ENCODE data around the gene ESCO1.

Gene ESCO1

DNA sequence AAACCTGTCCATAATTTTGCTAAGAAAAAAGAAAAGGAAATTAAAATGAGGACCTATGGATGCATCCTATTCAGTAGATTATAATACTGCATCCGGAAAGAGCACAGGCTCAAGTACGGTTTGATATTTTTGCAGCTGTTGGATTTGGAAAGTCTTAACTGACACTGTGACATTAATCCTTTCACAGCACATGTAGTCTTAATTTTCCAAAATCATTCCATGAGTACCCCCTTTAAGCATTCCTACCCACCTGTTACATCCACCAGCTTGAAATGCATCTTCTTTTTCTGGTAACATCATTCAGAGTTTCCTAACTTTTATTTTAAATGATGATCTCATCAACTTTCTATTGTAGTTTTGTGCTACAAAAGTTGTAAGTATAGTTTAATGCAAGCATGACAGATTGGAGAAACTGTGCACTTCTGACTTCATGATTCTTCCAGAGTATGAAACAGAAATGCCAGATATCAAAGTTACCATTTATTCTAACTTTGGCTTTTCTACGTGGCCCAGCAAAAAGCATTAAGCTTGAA, 113.5 kb downstream of the ESCO1 start:
- H3K4me3 ChIP-seq (ENCODE audit: low read depth, low read length): no peak overlapping the region
- DNase-seq (ENCODE audit: low read depth): no peak
- no peak for TF ChIP-seq CTCF (IDR thresholded peaks at IDR 0.05; ENCODE audit: insufficient read depth, low read depth, low read length, missing control alignments)

- no peak overlapping the region for H3K4me3 ChIP-seq (ENCODE audit: low read depth, low read length)
- TF ChIP-seq CTCF (IDR thresholded peaks at IDR 0.05; ENCODE audit: insufficient read depth, low read depth, low read length, missing control alignments): no peak
- DNase-seq (ENCODE audit: low read depth): no peak
These were observed 115.5 kb downstream of the ESCO1 start for GRCh38 chr18:21484851-21485636.

DNA sequence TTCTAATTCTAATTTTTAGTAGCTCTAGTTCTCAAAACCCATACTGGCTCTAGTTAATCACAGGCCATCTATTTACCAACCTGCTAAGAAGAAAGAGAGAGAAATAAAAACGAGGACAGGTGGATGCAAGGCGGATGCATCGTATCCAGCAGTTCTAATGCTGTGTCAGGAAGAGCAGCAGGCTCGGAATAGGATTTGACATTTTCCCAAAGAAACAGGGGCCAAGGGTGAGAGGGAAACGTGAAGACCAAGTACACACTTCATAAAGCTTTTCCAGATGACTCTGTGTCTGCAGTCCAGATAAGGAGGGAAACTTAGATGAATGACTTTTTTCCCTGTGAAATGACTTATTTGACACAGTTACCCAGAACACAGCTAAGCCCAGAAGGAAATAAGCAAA, 117.5 kb downstream of the ESCO1 start:
- no peak for DNase-seq (ENCODE audit: low read depth)
- H3K4me3 ChIP-seq (ENCODE audit: low read depth, low read length): no peak overlapping the region

GRCh38 chr18:21481739-21482138, 118.8 kb downstream of the ESCO1 start:
- no peak overlapping the region for H3K4me3 ChIP-seq (ENCODE audit: low read depth, low read length)
- no peak for DNase-seq (ENCODE audit: low read depth)
- no peak for TF ChIP-seq CTCF (IDR thresholded peaks at IDR 0.05; ENCODE audit: insufficient read depth, low read depth, low read length, missing control alignments)

More for the DNA sequence above, 117.5 kb downstream of the ESCO1 start:
- no peak for TF ChIP-seq CTCF (IDR thresholded peaks at IDR 0.05; ENCODE audit: insufficient read depth, low read depth, low read length, missing control alignments)

- no peak for TF ChIP-seq CTCF (IDR thresholded peaks at IDR 0.05; ENCODE audit: insufficient read depth, low read depth, low read length, missing control alignments)
- no peak for DNase-seq (ENCODE audit: low read depth)
These were observed 120.8 kb downstream of the ESCO1 start for GRCh38 chr18:21479721-21480120.

More at GRCh38 chr18:21479721-21480120, 120.8 kb downstream of the ESCO1 start:
- H3K4me3 ChIP-seq (ENCODE audit: low read depth, low read length): no peak overlapping the region
